ENCODE measurements around the gene FSTL5.

Gene FSTL5

GRCh38 chr4:161714022-161714751, 449.6 kb downstream of the FSTL5 start:
- no peak overlapping the region for H2AFZ ChIP-seq (ENCODE audit: low read depth, low read length)
- no peaks in the 10 kb centered on the region for H4K20me1 ChIP-seq (ENCODE audit: insufficient read depth, low read length)
- no peak for ATAC-seq (ENCODE audit: insufficient read depth, low read depth)
- H3K4me2 ChIP-seq (ENCODE audit: insufficient read depth, low read length): no peak overlapping the region
- no peaks in the 10 kb centered on the region for H3K36me3 ChIP-seq (ENCODE audit: insufficient read depth, low read length)
- no peaks in the 10 kb centered on the region for H3K79me2 ChIP-seq (ENCODE audit: insufficient read depth, low read length)
- no peaks in the 10 kb centered on the region for H3K9me3 ChIP-seq (ENCODE audit: insufficient read depth, low read length, severe bottlenecking)
- no peak for DNase-seq
- H3K9ac ChIP-seq (ENCODE audit: low read depth, low read length): no peak overlapping the region
- no peak for TF ChIP-seq EZH2 (IDR thresholded peaks at IDR 0.05; ENCODE audit: borderline replicate concordance, low read depth, low read length, severe bottlenecking)
- H3K4me1 ChIP-seq (ENCODE audit: insufficient read depth, low read length): no peaks in the 10 kb centered on the region
- H3K4me3 ChIP-seq (ENCODE audit: low read depth in 1 of 2, low read length in 2 of 2): no peak overlapping the region
- H3K27ac ChIP-seq (ENCODE audit: low read length): no peak overlapping the region
- H3K27me3 ChIP-seq (ENCODE audit: insufficient read depth, low read length, poor library complexity): no peaks in the 10 kb centered on the region

GRCh38 chr4:161704653-161705052, 459.1 kb downstream of the FSTL5 start:
- DNase-seq: no peak
- Histone ChIP-seq H4K20me1 (ENCODE audit: insufficient read depth, low read length) (no peaks in the 10 kb centered on the region), H3K4me2 (ENCODE audit: insufficient read depth, low read length) (no peak overlapping the region), H3K27ac (ENCODE audit: low read length) (no peak overlapping the region), H3K4me3 (ENCODE audit: low read depth in 1 of 2, low read length in 2 of 2) (no peak overlapping the region), H3K27me3 (ENCODE audit: insufficient read depth, low read length, poor library complexity) (no peaks in the 10 kb centered on the region), H3K36me3 (ENCODE audit: insufficient read depth, low read length) (no peaks in the 10 kb centered on the region), H2AFZ (ENCODE audit: low read depth, low read length) (no peak overlapping the region), H3K9me3 (ENCODE audit: insufficient read depth, low read length, severe bottlenecking) (no peaks in the 10 kb centered on the region), H3K79me2 (ENCODE audit: insufficient read depth, low read length) (no peaks in the 10 kb centered on the region), H3K9ac (ENCODE audit: low read depth, low read length) (no peak overlapping the region), H3K4me1 (ENCODE audit: insufficient read depth, low read length) (no peaks in the 10 kb centered on the region)
- ATAC-seq (ENCODE audit: insufficient read depth, low read depth): no peak
- TF ChIP-seq EZH2 (IDR thresholded peaks at IDR 0.05; ENCODE audit: borderline replicate concordance, low read depth, low read length, severe bottlenecking) (no peak), CTCF (IDR thresholded peaks at IDR 0.05; ENCODE audit: borderline replicate concordance, extremely low read depth, low read length, poor library complexity, severe bottlenecking) (no peak)

GRCh38 chr4:161704040-161704439, 459.8 kb downstream of the FSTL5 start:
- no peaks in the 10 kb centered on the region for H3K36me3 ChIP-seq (ENCODE audit: insufficient read depth, low read length)
- TF ChIP-seq CTCF (IDR thresholded peaks at IDR 0.05; ENCODE audit: borderline replicate concordance, extremely low read depth, low read length, poor library complexity, severe bottlenecking): no peak
- H3K79me2 ChIP-seq (ENCODE audit: insufficient read depth, low read length): no peaks in the 10 kb centered on the region
- H3K4me3 ChIP-seq (ENCODE audit: low read depth in 1 of 2, low read length in 2 of 2): no peak overlapping the region
- H3K27me3 ChIP-seq (ENCODE audit: insufficient read depth, low read length, poor library complexity): no peaks in the 10 kb centered on the region
- H3K4me2 ChIP-seq (ENCODE audit: insufficient read depth, low read length): no peak overlapping the region
- H2AFZ ChIP-seq (ENCODE audit: low read depth, low read length): no peak overlapping the region
- H3K9me3 ChIP-seq (ENCODE audit: insufficient read depth, low read length, severe bottlenecking): no peaks in the 10 kb centered on the region
- H3K27ac ChIP-seq (ENCODE audit: low read length): no peak overlapping the region
- DNase-seq (no peak), ATAC-seq (ENCODE audit: insufficient read depth, low read depth) (no peak)
- no peaks in the 10 kb centered on the region for H4K20me1 ChIP-seq (ENCODE audit: insufficient read depth, low read length)
- no peak overlapping the region for H3K9ac ChIP-seq (ENCODE audit: low read depth, low read length)
- H3K4me1 ChIP-seq (ENCODE audit: insufficient read depth, low read length): no peaks in the 10 kb centered on the region

- ATAC-seq (ENCODE audit: insufficient read depth, low read depth): no peak
These were observed 461.5 kb downstream of the FSTL5 start for GRCh38 chr4:161702287-161702686.

More at GRCh38 chr4:161702287-161702686, 461.5 kb downstream of the FSTL5 start:
- Histone ChIP-seq H3K9me3 (ENCODE audit: insufficient read depth, low read length, severe bottlenecking) (no peaks in the 10 kb centered on the region), H3K9ac (ENCODE audit: low read depth, low read length) (no peak overlapping the region), H3K79me2 (ENCODE audit: insufficient read depth, low read length) (no peaks in the 10 kb centered on the region), H3K27me3 (ENCODE audit: insufficient read depth, low read length, poor library complexity) (no peaks in the 10 kb centered on the region), H2AFZ (ENCODE audit: low read depth, low read length) (no peak overlapping the region), H3K4me1 (ENCODE audit: insufficient read depth, low read length) (no peaks in the 10 kb centered on the region), H3K4me2 (ENCODE audit: insufficient read depth, low read length) (no peak overlapping the region), H3K27ac (ENCODE audit: low read length) (no peak overlapping the region), H4K20me1 (ENCODE audit: insufficient read depth, low read length) (no peaks in the 10 kb centered on the region), H3K4me3 (ENCODE audit: low read depth in 1 of 2, low read length in 2 of 2) (no peak overlapping the region), H3K36me3 (ENCODE audit: insufficient read depth, low read length) (no peaks in the 10 kb centered on the region)
- no peak for DNase-seq
- TF ChIP-seq EZH2 (IDR thresholded peaks at IDR 0.05; ENCODE audit: borderline replicate concordance, low read depth, low read length, severe bottlenecking) (no peak), CTCF (IDR thresholded peaks at IDR 0.05; ENCODE audit: borderline replicate concordance, extremely low read depth, low read length, poor library complexity, severe bottlenecking) (no peak)

All from DND-41 (cell line).